ENCODE data around the gene OTOG.
A peak's percentile ranks its signal among the peaks of the same experiment; 100 is the strongest.

Gene OTOG, protein sequence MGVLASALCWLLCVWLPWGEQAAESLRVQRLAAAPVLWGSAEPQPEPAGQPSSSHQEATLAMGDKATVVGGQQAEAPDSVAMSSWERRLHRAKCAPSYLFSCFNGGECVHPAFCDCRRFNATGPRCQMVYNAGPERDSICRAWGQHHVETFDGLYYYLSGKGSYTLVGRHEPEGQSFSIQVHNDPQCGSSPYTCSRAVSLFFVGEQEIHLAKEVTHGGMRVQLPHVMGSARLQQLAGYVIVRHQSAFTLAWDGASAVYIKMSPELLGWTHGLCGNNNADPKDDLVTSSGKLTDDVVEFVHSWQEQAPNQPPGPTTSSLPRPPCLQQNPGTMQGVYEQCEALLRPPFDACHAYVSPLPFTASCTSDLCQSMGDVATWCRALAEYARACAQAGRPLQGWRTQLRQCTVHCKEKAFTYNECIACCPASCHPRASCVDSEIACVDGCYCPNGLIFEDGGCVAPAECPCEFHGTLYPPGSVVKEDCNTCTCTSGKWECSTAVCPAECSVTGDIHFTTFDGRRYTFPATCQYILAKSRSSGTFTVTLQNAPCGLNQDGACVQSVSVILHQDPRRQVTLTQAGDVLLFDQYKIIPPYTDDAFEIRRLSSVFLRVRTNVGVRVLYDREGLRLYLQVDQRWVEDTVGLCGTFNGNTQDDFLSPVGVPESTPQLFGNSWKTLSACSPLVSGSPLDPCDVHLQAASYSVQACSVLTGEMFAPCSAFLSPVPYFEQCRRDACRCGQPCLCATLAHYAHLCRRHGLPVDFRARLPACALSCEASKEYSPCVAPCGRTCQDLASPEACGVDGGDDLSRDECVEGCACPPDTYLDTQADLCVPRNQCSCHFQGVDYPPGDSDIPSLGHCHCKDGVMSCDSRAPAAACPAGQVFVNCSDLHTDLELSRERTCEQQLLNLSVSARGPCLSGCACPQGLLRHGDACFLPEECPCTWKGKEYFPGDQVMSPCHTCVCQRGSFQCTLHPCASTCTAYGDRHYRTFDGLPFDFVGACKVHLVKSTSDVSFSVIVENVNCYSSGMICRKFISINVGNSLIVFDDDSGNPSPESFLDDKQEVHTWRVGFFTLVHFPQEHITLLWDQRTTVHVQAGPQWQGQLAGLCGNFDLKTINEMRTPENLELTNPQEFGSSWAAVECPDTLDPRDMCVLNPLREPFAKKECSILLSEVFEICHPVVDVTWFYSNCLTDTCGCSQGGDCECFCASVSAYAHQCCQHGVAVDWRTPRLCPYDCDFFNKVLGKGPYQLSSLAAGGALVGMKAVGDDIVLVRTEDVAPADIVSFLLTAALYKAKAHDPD (N-terminal part only)

DNA sequence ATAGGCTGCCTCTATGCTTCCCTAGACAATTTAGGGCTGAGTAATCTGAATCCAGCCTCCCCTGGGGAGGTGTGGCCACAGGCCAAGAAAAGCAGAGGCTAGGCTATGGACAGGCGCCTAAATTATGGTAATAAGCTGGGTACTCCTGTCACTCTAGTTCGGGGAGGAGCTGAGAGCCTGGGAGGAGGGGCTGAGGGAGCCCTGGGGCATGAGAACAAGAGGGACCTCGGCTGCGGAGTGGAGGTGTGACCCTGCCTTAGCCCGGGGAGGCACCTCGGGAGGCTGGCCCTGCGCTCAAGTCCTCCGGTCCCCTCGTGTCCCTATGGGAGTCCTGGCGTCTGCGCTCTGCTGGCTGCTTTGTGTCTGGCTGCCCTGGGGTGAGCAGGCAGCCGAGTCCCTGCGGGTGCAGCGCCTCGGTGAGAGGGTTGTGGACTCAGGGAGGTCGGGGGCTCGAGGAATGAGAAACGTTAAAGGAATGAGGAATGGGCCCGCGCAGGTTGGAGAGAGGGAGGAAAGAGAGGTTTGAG is at the start of gene OTOG:
OTOG (plus strand) TSS at position 209 of the 527 bp plus-strand sequence; CDS start at position 323, 114 bp downstream.
- peaks cover 21% of the 10 kb centered on the region for H3K27me3 ChIP-seq (ENCODE audit: control insufficient read depth, insufficient read depth, low read length)
- H3K36me3 ChIP-seq (ENCODE audit: control insufficient read depth, insufficient read depth, low read length), result no peaks in the 10 kb centered on the region
- no peak within 1 kb of the TSS for H3K9ac ChIP-seq (ENCODE audit: low read depth, low read length)
- H3K27ac ChIP-seq (ENCODE audit: low read depth, low read length), result no peak within 1 kb of the TSS
- H3K4me1 ChIP-seq (ENCODE audit: control insufficient read depth, insufficient read depth, low read length), result peaks cover 10% of the 10 kb centered on the region
- no peaks in the 10 kb centered on the region for H3K9me3 ChIP-seq (ENCODE audit: control insufficient read depth, insufficient read depth, low read length)
- H3K4me3 ChIP-seq (ENCODE audit: low read depth, low read length), result peak within 1 kb of the TSS; percentile 53

DNA sequence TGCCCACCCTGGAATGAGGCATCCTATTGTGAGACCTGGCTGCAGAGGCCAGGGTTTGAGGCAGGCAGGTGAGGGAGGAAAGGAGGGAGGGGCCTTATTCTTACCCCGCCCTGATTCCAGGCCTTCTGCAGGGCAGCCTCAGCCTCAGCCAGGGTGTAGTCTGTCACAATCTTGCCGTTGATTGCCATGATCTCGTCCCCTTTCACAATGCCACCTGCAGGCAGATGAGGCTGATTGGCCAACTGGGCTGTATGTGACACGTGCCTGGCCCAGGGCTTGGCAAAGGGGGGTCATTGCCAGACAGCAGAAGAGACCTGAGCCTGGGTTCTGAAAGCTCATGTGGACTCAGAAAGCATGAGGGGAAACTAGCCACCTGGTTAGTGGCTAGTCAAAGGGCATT is 49.0 kb upstream of the OTOG start:
- Histone ChIP-seq H3K36me3 (ENCODE audit: control insufficient read depth, insufficient read depth, low read length) (no peaks in the 10 kb centered on the region), H3K4me1 (ENCODE audit: control insufficient read depth, insufficient read depth, low read length) (no peaks in the 10 kb centered on the region), H3K27me3 (ENCODE audit: control insufficient read depth, insufficient read depth, low read length) (no peaks in the 10 kb centered on the region), H3K9me3 (ENCODE audit: control insufficient read depth, insufficient read depth, low read length) (no peaks in the 10 kb centered on the region), H3K9ac (ENCODE audit: low read depth, low read length) (no peak overlapping the region), H3K4me3 (ENCODE audit: low read depth, low read length) (no peak overlapping the region), H3K27ac (ENCODE audit: low read depth, low read length) (no peak overlapping the region)

DNA sequence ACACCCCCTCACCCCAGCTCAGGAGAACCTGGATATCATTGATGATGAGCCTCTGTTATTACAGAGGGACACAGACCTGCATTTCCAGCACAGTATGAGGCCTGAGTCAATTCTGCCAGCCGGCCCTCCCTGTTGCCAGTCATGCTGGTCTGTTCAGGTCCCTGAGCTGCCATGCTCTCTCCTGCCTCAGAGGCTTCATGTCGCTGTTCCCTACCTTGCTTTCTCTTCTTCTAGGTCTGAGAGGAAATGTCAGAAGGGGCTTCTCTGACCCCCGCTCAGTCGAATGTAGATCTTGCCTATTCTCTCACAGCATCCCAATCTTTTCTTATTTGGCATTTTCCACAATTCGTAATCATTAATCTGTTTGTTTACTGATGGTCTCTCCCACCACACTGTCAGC is 48.6 kb upstream of the OTOG start:
- Histone ChIP-seq H3K4me3 (ENCODE audit: low read depth, low read length) (no peak overlapping the region), H3K27me3 (ENCODE audit: control insufficient read depth, insufficient read depth, low read length) (no peaks in the 10 kb centered on the region), H3K9me3 (ENCODE audit: control insufficient read depth, insufficient read depth, low read length) (no peaks in the 10 kb centered on the region), H3K36me3 (ENCODE audit: control insufficient read depth, insufficient read depth, low read length) (no peaks in the 10 kb centered on the region), H3K9ac (ENCODE audit: low read depth, low read length) (no peak overlapping the region), H3K27ac (ENCODE audit: low read depth, low read length) (no peak overlapping the region), H3K4me1 (ENCODE audit: control insufficient read depth, insufficient read depth, low read length) (no peaks in the 10 kb centered on the region)

DNA sequence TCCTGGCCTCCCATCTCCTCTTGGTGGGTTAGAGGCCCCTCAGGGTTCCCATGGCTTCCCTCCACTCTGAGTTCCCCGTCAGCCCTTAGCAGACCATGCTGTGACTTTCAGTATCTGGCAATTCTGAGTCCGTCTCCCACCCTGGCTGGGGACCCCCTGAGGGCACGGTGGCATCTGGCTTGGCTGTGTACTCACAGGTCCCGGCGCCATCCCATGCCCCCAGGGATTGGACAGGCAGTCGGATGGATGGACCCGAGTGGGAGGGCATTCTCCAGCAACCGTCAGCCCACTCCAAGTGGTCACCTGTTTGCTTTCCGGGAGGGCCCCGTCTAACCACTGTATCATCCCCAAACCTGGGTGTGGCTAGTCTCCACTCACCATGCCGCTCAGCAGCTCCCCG is 46.4 kb upstream of the OTOG start:
- H3K27ac ChIP-seq (ENCODE audit: low read depth, low read length), result no peak overlapping the region
- no peak overlapping the region for H3K9ac ChIP-seq (ENCODE audit: low read depth, low read length)
- no peaks in the 10 kb centered on the region for H3K36me3 ChIP-seq (ENCODE audit: control insufficient read depth, insufficient read depth, low read length)
- no peaks in the 10 kb centered on the region for H3K4me1 ChIP-seq (ENCODE audit: control insufficient read depth, insufficient read depth, low read length)
- no peaks in the 10 kb centered on the region for H3K27me3 ChIP-seq (ENCODE audit: control insufficient read depth, insufficient read depth, low read length)
- no peaks in the 10 kb centered on the region for H3K9me3 ChIP-seq (ENCODE audit: control insufficient read depth, insufficient read depth, low read length)
- H3K4me3 ChIP-seq (ENCODE audit: low read depth, low read length), result no peak overlapping the region

DNA sequence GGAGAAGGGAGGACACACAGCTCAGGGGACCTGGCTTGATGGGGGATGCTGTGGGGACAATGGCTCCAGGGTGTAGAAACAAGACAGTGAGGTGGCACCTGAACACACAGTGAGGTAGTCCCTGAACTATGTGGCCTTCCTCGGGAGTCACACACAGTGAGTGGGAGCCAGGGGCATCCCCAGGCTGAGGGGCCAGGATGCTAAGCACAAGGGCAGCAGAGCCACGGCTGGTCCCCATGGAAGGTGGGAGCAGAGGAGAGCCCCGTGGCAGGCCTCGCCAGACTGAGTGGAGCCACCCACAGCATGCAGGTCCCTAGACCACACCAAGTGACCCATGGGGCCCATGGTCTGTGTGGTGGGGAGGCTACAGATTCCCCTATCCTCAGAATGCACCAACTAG is 44.4 kb upstream of the OTOG start:
- Histone ChIP-seq H3K4me1 (ENCODE audit: control insufficient read depth, insufficient read depth, low read length) (no peaks in the 10 kb centered on the region), H3K9me3 (ENCODE audit: control insufficient read depth, insufficient read depth, low read length) (no peaks in the 10 kb centered on the region), H3K36me3 (ENCODE audit: control insufficient read depth, insufficient read depth, low read length) (no peaks in the 10 kb centered on the region), H3K27me3 (ENCODE audit: control insufficient read depth, insufficient read depth, low read length) (no peaks in the 10 kb centered on the region), H3K4me3 (ENCODE audit: low read depth, low read length) (no peak overlapping the region), H3K27ac (ENCODE audit: low read depth, low read length) (no peak overlapping the region), H3K9ac (ENCODE audit: low read depth, low read length) (no peak overlapping the region)

DNA sequence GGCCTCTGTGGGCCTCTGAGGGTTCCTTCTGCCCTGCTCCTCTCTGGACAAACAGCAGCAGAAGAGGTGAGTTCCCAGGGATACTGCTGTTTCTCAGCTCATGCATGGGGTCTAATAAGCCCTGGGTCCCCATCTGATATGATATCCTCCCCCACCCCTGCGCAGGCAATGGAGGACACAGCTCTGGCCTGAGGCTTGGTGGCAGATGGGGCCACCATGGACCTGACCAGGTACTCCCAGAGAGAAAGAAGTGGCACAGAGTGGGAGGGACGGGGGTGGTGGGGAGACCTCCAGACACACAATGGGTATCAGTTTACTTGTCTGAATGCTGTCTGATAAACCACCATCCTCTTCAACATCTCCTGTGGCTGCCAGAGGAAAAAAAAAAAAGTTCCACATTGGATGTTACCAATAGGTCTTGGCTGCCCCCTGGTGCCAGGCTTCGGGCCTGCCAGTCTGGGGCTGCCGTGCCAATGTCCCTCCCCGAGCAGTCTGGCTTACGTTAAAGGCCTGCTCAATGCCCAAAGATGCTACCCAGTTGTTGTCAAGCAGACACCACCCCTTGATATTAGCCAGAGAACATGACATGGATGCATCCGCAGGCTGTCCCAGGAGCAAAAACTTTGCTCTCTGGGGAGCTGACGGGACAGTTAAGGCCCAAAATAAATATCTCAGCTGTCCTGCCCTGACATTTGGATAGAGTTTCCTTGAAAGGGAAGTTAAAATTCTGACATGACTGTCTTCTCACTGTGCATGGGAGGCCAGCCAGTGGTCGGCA is 42.5 kb upstream of the OTOG start:
- H3K9ac ChIP-seq (ENCODE audit: low read depth, low read length), result no peak overlapping the region

DNA sequence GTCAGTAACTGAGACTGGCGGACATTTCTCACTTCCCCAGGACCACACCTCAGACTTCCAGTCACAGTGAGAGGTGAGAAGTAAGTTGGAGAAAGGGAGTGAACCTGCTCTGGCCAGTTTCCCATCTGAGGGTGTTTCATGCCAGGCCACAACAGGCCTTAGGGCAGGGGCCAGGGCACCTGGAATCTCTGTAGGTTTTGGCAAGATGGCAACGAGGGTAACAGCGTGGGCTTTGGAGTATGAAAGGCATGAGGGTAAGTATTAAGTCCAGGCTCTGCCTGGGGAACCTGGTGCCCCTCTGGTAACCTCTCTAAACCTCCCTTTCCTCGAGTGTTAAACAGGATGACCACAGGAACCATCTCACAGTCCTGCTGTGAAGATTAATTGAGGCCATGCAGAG is 41.9 kb upstream of the OTOG start:
- Histone ChIP-seq H3K9ac (ENCODE audit: low read depth, low read length) (no peak overlapping the region), H3K27me3 (ENCODE audit: control insufficient read depth, insufficient read depth, low read length) (no peaks in the 10 kb centered on the region), H3K36me3 (ENCODE audit: control insufficient read depth, insufficient read depth, low read length) (no peaks in the 10 kb centered on the region), H3K9me3 (ENCODE audit: control insufficient read depth, insufficient read depth, low read length) (no peaks in the 10 kb centered on the region), H3K27ac (ENCODE audit: low read depth, low read length) (no peak overlapping the region), H3K4me1 (ENCODE audit: control insufficient read depth, insufficient read depth, low read length) (no peaks in the 10 kb centered on the region), H3K4me3 (ENCODE audit: low read depth, low read length) (no peak overlapping the region)

More for the DNA sequence above, 42.5 kb upstream of the OTOG start:
- H3K9me3 ChIP-seq (ENCODE audit: control insufficient read depth, insufficient read depth, low read length), result no peaks in the 10 kb centered on the region
- H3K4me1 ChIP-seq (ENCODE audit: control insufficient read depth, insufficient read depth, low read length), result no peaks in the 10 kb centered on the region
- no peaks in the 10 kb centered on the region for H3K27me3 ChIP-seq (ENCODE audit: control insufficient read depth, insufficient read depth, low read length)
- no peaks in the 10 kb centered on the region for H3K36me3 ChIP-seq (ENCODE audit: control insufficient read depth, insufficient read depth, low read length)
- no peak overlapping the region for H3K4me3 ChIP-seq (ENCODE audit: low read depth, low read length)
- H3K27ac ChIP-seq (ENCODE audit: low read depth, low read length), result no peak overlapping the region

DNA sequence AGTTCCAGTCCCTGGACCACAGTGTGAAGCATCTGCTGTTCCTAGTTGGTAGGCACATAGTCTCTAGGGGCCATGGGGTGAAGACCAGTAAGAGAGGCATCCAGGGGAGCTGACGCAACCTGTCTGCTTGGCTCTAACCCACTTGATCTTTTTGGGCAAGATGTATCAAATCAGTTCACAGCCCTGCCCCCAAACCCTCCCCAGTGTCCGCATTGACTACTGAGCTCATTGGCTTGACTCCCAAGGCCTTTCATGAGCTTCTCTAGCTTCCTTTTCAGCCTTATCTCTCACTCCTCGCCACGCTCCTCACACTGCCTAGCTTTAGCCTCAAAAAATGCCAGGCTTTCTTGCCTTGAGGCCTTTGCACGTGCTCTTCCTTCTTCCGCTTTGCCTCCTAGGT is 40.7 kb upstream of the OTOG start:
- Histone ChIP-seq H3K4me3 (ENCODE audit: low read depth, low read length) (no peak overlapping the region), H3K27ac (ENCODE audit: low read depth, low read length) (no peak overlapping the region), H3K9me3 (ENCODE audit: control insufficient read depth, insufficient read depth, low read length) (no peaks in the 10 kb centered on the region), H3K27me3 (ENCODE audit: control insufficient read depth, insufficient read depth, low read length) (no peaks in the 10 kb centered on the region), H3K9ac (ENCODE audit: low read depth, low read length) (no peak overlapping the region), H3K36me3 (ENCODE audit: control insufficient read depth, insufficient read depth, low read length) (no peaks in the 10 kb centered on the region), H3K4me1 (ENCODE audit: control insufficient read depth, insufficient read depth, low read length) (no peaks in the 10 kb centered on the region)

DNA sequence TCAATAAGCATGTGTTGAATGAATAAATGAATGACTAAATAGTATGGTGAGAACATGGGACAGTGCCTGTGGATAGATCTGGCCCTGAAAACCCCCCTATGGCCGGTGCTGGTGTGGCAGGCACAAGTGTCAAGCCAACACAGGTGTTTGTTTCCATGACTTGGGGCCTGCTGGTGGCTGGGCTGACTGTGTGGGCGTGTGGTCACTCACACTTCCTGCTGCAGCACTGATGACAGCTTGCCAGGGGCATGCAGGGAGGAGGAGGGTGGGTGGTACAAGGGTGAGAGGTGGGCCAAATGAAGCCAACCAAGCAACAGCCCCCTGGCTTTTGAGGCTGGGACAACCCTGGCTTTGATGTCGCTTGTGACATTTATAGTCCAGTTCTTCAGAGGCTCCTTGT is 40.1 kb upstream of the OTOG start:
- no peak overlapping the region for H3K27ac ChIP-seq (ENCODE audit: low read depth, low read length)
- H3K27me3 ChIP-seq (ENCODE audit: control insufficient read depth, insufficient read depth, low read length), result no peaks in the 10 kb centered on the region
- H3K9me3 ChIP-seq (ENCODE audit: control insufficient read depth, insufficient read depth, low read length), result no peaks in the 10 kb centered on the region
- H3K9ac ChIP-seq (ENCODE audit: low read depth, low read length), result no peak overlapping the region
- H3K36me3 ChIP-seq (ENCODE audit: control insufficient read depth, insufficient read depth, low read length), result no peaks in the 10 kb centered on the region
- no peak overlapping the region for H3K4me3 ChIP-seq (ENCODE audit: low read depth, low read length)
- H3K4me1 ChIP-seq (ENCODE audit: control insufficient read depth, insufficient read depth, low read length), result 0 out of 2 replicates have a peak, but pooled peaks cover 2% of the 10 kb centered on the region

DNA sequence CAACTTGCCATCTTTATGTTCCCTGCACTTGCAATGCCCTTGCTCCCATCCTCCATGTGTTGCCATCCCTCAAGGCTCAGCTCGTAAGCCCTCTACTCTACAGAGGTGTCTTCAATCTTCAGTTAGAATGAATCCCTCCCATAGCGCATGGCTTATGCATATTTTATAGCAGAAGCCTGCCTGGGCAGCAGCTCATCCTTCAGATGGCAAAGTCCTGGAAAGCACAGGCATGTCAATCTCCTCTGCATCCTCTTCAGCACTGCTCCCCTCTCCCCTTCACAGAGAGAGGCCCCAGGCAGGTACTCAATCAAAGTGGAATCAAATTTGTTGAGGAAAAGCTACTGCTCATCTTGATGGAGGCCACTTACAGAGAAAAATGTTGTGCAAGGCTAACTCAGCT is 39.3 kb upstream of the OTOG start:
- Histone ChIP-seq H3K27ac (ENCODE audit: low read depth, low read length) (no peak overlapping the region), H3K36me3 (ENCODE audit: control insufficient read depth, insufficient read depth, low read length) (no peaks in the 10 kb centered on the region), H3K9ac (ENCODE audit: low read depth, low read length) (no peak overlapping the region), H3K4me3 (ENCODE audit: low read depth, low read length) (no peak overlapping the region), H3K27me3 (ENCODE audit: control insufficient read depth, insufficient read depth, low read length) (no peaks in the 10 kb centered on the region), H3K4me1 (ENCODE audit: control insufficient read depth, insufficient read depth, low read length) (0 out of 2 replicates have a peak, but pooled peaks cover 3% of the 10 kb centered on the region), H3K9me3 (ENCODE audit: control insufficient read depth, insufficient read depth, low read length) (no peaks in the 10 kb centered on the region)
